Osteoblast (primary cell): ENCODE results near the gene AHSG. TPM values are rescaled to one million over a fixed set of nuclear protein-coding genes. Genes with fewer than 3 reads are reported as not detected.
A peak's percentile ranks its signal among the peaks of the same experiment; 100 is the strongest.

ENCODE experiments used
- DNase-seq: peaks from one replicate; pipeline ENCODE4 v3.0.0; 2011; ENCODE audit warnings: low spot score, mixed read lengths; ENCODE audit not compliant: insufficient read length; ENCODE audit errors: missing footprints
- H2AFZ ChIP-seq: 2 replicates; pipeline ENCODE4 v1.6.0; 2011; ENCODE audit warnings: mild to moderate bottlenecking, low read length
- H3K27ac ChIP-seq: 2 replicates; pipeline ENCODE4 v1.5.1; 2011; ENCODE audit warnings: mild to moderate bottlenecking, low read depth, low read length, moderate library complexity
- H3K27me3 ChIP-seq: 2 replicates; pipeline ENCODE4 v1.6.0; 2012; ENCODE audit warnings: mild to moderate bottlenecking, control low read depth, inconsistent platforms, low read length, moderate library complexity; ENCODE audit not compliant: insufficient read depth
- H3K36me3 ChIP-seq: 2 replicates; pipeline ENCODE4 v1.5.1; 2011; ENCODE audit warnings: mild to moderate bottlenecking, low read length, control low read depth, moderate library complexity; ENCODE audit not compliant: insufficient read depth
- H3K4me1 ChIP-seq: 2 replicates; pipeline ENCODE4 v1.5.1; 2011; ENCODE audit warnings: mild to moderate bottlenecking, low read length, control low read depth, moderate library complexity; ENCODE audit not compliant: insufficient read depth
- H3K4me2 ChIP-seq: 2 replicates; pipeline ENCODE4 v1.6.0; 2011; ENCODE audit warnings: mild to moderate bottlenecking, low read length; ENCODE audit not compliant: insufficient read depth
- H3K4me3 ChIP-seq: fragments of 200-600 bp; sonication (generic); 3 replicates; pipeline ENCODE4 v1.5.1; 2012; ENCODE audit warnings: mild to moderate bottlenecking, low read length, inconsistent platforms; ENCODE audit not compliant: insufficient read depth
- H3K79me2 ChIP-seq: 2 replicates; pipeline ENCODE4 v1.6.0; 2012; ENCODE audit warnings: mild to moderate bottlenecking, low read length, control low read depth, inconsistent platforms; ENCODE audit not compliant: insufficient read depth
- H3K9me3 ChIP-seq: 2 replicates; pipeline ENCODE4 v1.5.1; 2011; ENCODE audit warnings: low read depth, low read length, control low read depth
- H4K20me1 ChIP-seq: 2 replicates; pipeline ENCODE4 v1.6.0; 2012; ENCODE audit warnings: mild to moderate bottlenecking, low read length, control low read depth; ENCODE audit not compliant: insufficient read depth
- total RNA-seq: library from RNA; depleted of rRNA; stranded (reverse); fragments of >200 nt; gene quantifications from 2 replicates; pipeline ENCODE4 v1.2.3, GENCODE V29; 2012
- TF ChIP-seq, protein P1 (sequence below): IDR thresholded peaks from 2 replicates; pipeline ENCODE4 v1.5.1; 2011; ENCODE audit warnings: mild to moderate bottlenecking, low read depth, low read length, moderate library complexity; ENCODE audit errors: extremely low read depth

AHSG gene
- total RNA-seq, 1 donor = not detected

DNA sequence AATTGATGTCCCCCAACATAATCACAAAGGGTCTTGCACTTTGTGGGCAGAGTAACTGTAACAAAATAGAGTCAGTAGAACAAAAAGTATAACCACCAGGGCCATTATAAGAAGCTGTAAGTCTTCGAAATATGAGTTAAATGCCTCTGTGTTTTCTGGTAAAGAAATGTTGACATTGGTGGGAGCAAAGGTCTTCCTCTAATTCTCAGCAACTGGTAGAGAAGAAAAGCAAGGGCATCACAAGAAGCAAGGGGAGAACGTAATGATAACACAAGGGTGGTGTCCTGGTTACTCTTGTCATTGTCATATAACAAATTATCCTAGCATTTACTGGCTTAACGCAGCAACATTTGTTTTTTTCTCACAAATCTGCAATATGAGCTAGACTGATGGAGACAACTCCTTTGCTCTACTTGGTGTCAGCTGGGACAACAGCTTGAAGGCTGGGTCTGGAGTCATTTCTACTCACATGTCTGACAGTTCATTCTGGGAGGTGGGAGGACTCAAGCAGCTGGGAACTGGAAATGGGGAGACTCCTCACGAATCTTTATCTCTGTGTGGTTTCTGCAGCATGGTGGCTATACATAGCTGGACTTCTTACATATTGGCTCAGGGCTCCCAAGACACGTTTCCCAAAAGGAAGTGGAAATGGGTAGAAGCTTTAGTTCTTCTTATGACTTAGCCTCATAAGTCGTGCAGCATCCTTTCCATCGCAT is 22.1 kb upstream of the AHSG start:
- Histone ChIP-seq H3K4me2 (no peak overlapping the region), H3K4me1 (no peaks in the 10 kb centered on the region), H3K36me3 (peaks cover 5% of the 10 kb centered on the region), H4K20me1 (no peaks in the 10 kb centered on the region), H3K27me3 (no peaks in the 10 kb centered on the region), H3K79me2 (no peaks in the 10 kb centered on the region), H3K9me3 (no peaks in the 10 kb centered on the region), H3K27ac (no peak overlapping the region), H3K4me3 (no peak overlapping the region), H2AFZ (no peak overlapping the region)
- TF ChIP-seq, protein P1, sequence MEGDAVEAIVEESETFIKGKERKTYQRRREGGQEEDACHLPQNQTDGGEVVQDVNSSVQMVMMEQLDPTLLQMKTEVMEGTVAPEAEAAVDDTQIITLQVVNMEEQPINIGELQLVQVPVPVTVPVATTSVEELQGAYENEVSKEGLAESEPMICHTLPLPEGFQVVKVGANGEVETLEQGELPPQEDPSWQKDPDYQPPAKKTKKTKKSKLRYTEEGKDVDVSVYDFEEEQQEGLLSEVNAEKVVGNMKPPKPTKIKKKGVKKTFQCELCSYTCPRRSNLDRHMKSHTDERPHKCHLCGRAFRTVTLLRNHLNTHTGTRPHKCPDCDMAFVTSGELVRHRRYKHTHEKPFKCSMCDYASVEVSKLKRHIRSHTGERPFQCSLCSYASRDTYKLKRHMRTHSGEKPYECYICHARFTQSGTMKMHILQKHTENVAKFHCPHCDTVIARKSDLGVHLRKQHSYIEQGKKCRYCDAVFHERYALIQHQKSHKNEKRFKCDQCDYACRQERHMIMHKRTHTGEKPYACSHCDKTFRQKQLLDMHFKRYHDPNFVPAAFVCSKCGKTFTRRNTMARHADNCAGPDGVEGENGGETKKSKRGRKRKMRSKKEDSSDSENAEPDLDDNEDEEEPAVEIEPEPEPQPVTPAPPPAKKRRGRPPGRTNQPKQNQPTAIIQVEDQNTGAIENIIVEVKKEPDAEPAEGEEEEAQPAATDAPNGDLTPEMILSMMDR = no peak
- no peak for DNase-seq

DNA sequence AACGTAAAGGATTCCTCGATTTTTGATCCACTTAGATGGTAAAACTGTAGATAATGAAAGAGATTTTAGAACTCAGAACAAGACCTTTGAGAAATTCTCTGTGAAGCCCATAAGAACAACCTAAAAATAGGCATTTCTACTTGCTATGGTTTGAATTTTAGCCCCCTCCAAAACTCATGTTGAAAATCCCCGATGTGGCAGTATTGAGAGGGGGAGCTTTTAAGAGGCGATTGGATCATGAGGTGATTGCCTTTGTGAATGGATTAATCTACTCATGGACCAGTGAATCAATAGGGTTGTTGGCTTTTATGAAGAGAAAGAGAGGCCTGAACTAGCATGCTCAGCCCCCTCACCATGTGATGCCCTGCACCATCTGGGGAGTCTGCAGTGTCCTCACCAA is 20.2 kb upstream of the AHSG start:
- Histone ChIP-seq H2AFZ (no peak overlapping the region), H4K20me1 (no peaks in the 10 kb centered on the region), H3K27ac (no peak overlapping the region), H3K9me3 (no peaks in the 10 kb centered on the region), H3K27me3 (no peaks in the 10 kb centered on the region), H3K79me2 (no peaks in the 10 kb centered on the region), H3K4me1 (no peaks in the 10 kb centered on the region), H3K36me3 (no peaks in the 10 kb centered on the region), H3K4me2 (no peak overlapping the region), H3K4me3 (no peak overlapping the region)
- no peak for DNase-seq
- TF ChIP-seq, protein P1 = no peak

DNA sequence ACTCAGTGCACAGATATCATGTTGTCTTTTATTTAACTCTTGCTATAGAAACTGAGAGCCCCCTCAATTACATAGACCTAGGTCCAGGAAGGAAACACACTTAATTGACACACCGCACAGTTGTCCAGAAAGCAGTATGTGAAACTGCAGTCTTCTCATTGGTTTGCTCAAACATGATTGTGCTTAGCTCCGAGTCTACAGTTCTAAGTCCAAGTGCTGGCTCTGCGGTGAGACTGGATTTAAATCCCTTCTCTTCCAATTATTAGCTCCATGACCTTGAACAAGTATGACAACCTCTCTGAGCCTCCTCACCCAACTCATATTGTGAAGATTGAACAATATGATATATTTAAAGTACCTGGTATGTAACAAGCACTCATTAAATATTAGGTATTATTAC is 19.0 kb upstream of the AHSG start:
- Histone ChIP-seq H2AFZ (no peak overlapping the region), H4K20me1 (no peaks in the 10 kb centered on the region), H3K4me1 (peaks cover 3% of the 10 kb centered on the region), H3K4me3 (no peak overlapping the region), H3K79me2 (no peaks in the 10 kb centered on the region), H3K27ac (no peak overlapping the region), H3K9me3 (no peaks in the 10 kb centered on the region), H3K4me2 (no peak overlapping the region), H3K27me3 (no peaks in the 10 kb centered on the region), H3K36me3 (no peaks in the 10 kb centered on the region)
- TF ChIP-seq, protein P1 = no peak
- DNase-seq = no peak

DNA sequence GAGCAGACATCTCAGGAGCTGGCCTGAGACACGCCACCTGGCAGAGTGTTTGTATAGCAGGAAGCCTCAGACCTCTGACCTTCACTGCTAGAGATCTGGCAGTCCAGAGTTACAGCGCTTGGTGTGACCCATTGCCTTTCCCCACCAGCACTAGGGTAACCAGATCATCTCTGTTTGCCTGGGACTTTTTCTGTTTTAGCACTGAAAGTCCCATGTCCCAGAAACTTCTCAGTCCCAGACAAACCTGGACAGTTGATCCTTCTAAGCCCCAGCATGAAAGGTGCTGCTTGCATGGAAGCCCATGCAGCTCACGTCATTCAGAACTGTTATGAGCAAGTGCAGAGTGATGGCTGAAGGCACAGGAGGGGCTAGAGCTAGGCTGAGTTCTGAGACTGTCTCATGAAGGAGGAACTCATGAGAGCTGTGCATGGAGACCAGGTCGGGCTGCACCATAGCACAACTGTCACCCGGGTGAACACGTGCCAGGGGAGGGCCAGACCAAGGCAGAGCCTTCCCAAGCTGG is 18.2 kb upstream of the AHSG start:
- H4K20me1 ChIP-seq = no peaks in the 10 kb centered on the region
- H3K9me3 ChIP-seq = no peaks in the 10 kb centered on the region
- no peak overlapping the region for H3K27ac ChIP-seq
- H3K4me2 ChIP-seq = no peak overlapping the region
- H3K4me1 ChIP-seq = peaks cover 3% of the 10 kb centered on the region
- H3K79me2 ChIP-seq = no peaks in the 10 kb centered on the region
- peak; percentile 11 for DNase-seq
- H2AFZ ChIP-seq = no peak overlapping the region
- TF ChIP-seq, protein P1 = no peak
- H3K4me3 ChIP-seq = no peak overlapping the region
- H3K27me3 ChIP-seq = no peaks in the 10 kb centered on the region
- no peaks in the 10 kb centered on the region for H3K36me3 ChIP-seq
